ENCODE data around the gene UQCC2.

DNA sequence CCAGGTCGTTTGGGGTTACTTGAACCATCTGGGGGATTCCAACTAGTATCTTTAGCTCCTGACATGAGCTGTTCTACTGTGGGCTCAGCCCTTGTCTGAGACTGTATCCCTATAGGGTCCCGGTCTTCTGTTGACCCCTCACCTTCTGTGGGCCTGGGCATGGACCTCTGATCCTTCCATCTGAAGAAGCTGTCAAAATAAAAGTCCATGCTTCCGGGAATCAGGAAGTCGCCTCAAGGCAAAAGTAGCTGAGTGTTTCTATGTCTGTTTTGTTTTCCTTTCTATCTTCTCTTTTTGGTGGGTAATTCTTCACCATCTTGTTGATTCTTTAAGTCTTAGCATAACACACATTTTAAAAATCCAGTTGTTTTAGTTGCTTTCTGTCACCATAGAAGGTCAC, 60.1 kb downstream of the UQCC2 start:
- TF ChIP-seq SUZ12 (IDR thresholded peaks at IDR 0.05; ENCODE audit: low read length) (no peak), YY1 (IDR thresholded peaks at IDR 0.05; ENCODE audit: low read depth, low read length) (no peak), TAF7 (optimal IDR thresholded peaks at IDR 0.05; ENCODE audit: borderline replicate concordance, low read depth, low read length) (no peak), NRF1 (IDR thresholded peaks at IDR 0.05; ENCODE audit: low read depth, low read length) (no peak), CREB1 (IDR thresholded peaks at IDR 0.05) (no peak), CEBPB (IDR thresholded peaks at IDR 0.05; ENCODE audit: low read depth, low read length) (no peak), POLR2A (IDR thresholded peaks at IDR 0.05; ENCODE audit: control extremely low read depth in 1 of 2, low read depth in 2 of 2, low read length in 2 of 2) (no peak), TAF1 (IDR thresholded peaks at IDR 0.05; ENCODE audit: low read depth, low read length) (no peak), CHD2 (IDR thresholded peaks at IDR 0.05; ENCODE audit: low read length) (no peak), SP2 (IDR thresholded peaks at IDR 0.05; ENCODE audit: low read length) (no peak), BACH1 (IDR thresholded peaks at IDR 0.05; ENCODE audit: low read length) (no peak)
- TF ChIP-seq, protein P1, sequence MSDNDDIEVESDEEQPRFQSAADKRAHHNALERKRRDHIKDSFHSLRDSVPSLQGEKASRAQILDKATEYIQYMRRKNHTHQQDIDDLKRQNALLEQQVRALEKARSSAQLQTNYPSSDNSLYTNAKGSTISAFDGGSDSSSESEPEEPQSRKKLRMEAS (IDR thresholded peaks at IDR 0.05) = no peak
- TF ChIP-seq, protein P2, sequence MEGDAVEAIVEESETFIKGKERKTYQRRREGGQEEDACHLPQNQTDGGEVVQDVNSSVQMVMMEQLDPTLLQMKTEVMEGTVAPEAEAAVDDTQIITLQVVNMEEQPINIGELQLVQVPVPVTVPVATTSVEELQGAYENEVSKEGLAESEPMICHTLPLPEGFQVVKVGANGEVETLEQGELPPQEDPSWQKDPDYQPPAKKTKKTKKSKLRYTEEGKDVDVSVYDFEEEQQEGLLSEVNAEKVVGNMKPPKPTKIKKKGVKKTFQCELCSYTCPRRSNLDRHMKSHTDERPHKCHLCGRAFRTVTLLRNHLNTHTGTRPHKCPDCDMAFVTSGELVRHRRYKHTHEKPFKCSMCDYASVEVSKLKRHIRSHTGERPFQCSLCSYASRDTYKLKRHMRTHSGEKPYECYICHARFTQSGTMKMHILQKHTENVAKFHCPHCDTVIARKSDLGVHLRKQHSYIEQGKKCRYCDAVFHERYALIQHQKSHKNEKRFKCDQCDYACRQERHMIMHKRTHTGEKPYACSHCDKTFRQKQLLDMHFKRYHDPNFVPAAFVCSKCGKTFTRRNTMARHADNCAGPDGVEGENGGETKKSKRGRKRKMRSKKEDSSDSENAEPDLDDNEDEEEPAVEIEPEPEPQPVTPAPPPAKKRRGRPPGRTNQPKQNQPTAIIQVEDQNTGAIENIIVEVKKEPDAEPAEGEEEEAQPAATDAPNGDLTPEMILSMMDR (IDR thresholded peaks at IDR 0.05; ENCODE audit: control extremely low read depth in 1 of 3, insufficient read depth in 1 of 3, low read depth in 1 of 3, low read length in 3 of 3) = no peak
